Subcutaneous abdominal adipose tissue (tissue), 5 donors: ENCODE measurements around the gene SPATA18.
"Not testable (repeated sequence)": the region's sequence is repeated elsewhere in the genome, so short reads cannot be mapped to it uniquely, and the experiment has no call there.

Source experiments
- H3K27ac ChIP-seq: one replicate; pipeline ENCODE4 v1.7.0; 2013; ENCODE audit warnings: low read depth, mild to moderate bottlenecking, inconsistent platforms, low read length, moderate library complexity
- H3K27me3 ChIP-seq, 5 donors: one replicate each; pipeline ENCODE4 v1.7.0; 2013; ENCODE audit warnings: low read length in 5 of 5, inconsistent platforms in 1 of 5; ENCODE audit not compliant: control insufficient read depth in 5 of 5, insufficient read depth in 4 of 5
- H3K36me3 ChIP-seq, 5 donors: one replicate each; pipeline ENCODE4 v1.7.0; 2013; ENCODE audit warnings: low read length in 5 of 5; ENCODE audit not compliant: control insufficient read depth in 5 of 5, insufficient read depth in 5 of 5
- H3K4me1 ChIP-seq, 5 donors: one replicate each; pipeline ENCODE4 v1.7.0; 2013; ENCODE audit warnings: low read length in 5 of 5, mild to moderate bottlenecking in 3 of 5, moderate library complexity in 1 of 5; ENCODE audit not compliant: control insufficient read depth in 5 of 5, insufficient read depth in 5 of 5
- H3K4me3 ChIP-seq, 5 donors: one replicate each; pipeline ENCODE4 v1.7.0; 2013; ENCODE audit warnings: low read length in 5 of 5, low read depth in 1 of 5
- H3K9ac ChIP-seq, 5 donors: one replicate each; pipeline ENCODE4 v1.7.0; 2013; ENCODE audit warnings: low read length in 5 of 5, mild to moderate bottlenecking in 4 of 5, moderate library complexity in 3 of 5
- H3K9me3 ChIP-seq, 5 donors: one replicate each; pipeline ENCODE4 v1.7.0; 2013; ENCODE audit warnings: low read length in 5 of 5; ENCODE audit not compliant: control insufficient read depth in 5 of 5
- donor health status: healthy.
- donor health status: healthy.
- donor health status: healthy.
- donor health status: healthy.
- donor health status: healthy.

The SPATA18 gene

GRCh38 chr4:52079659-52080058, 28.6 kb downstream of the SPATA18 start:
- peaks cover 2 to 5% (median 3%) of the 10 kb centered on the region in 5 donors for H3K27me3 ChIP-seq
- H3K9ac ChIP-seq = no peak overlapping the region
- no peak overlapping the region for H3K27ac ChIP-seq
- no peak overlapping the region for H3K4me3 ChIP-seq
- peaks cover 0 to 6% (median 5%) of the 10 kb centered on the region in 5 donors for H3K4me1 ChIP-seq
- peaks cover 0 to 6% (median 0%) of the 10 kb centered on the region in 5 donors for H3K36me3 ChIP-seq
- H3K9me3 ChIP-seq = no peaks in the 10 kb centered on the region

GRCh38 chr4:52081216-52081615, 30.1 kb downstream of the SPATA18 start:
- Histone ChIP-seq H3K36me3 (peaks cover 0 to 6% (median 0%) of the 10 kb centered on the region in 5 donors), H3K27me3 (peaks cover 0 to 3% (median 2%) of the 10 kb centered on the region in 5 donors), H3K27ac (no peak overlapping the region), H3K4me3 (no peak overlapping the region), H3K9ac (no peak overlapping the region), H3K4me1 (peaks cover 0 to 6% (median 5%) of the 10 kb centered on the region in 5 donors), H3K9me3 (no peaks in the 10 kb centered on the region)

GRCh38 chr4:52086425-52086824, 35.3 kb downstream of the SPATA18 start:
- H3K27ac ChIP-seq, H3K9ac ChIP-seq, H3K36me3 ChIP-seq, H3K9me3 ChIP-seq, H3K4me1 ChIP-seq, H3K4me3 ChIP-seq, H3K27me3 ChIP-seq: not testable (repeated sequence)

GRCh38 chr4:52091801-52092200, 40.7 kb downstream of the SPATA18 start:
- Histone ChIP-seq H3K4me1 (no peaks in the 10 kb centered on the region), H3K4me3 (no peak overlapping the region), H3K36me3 (no peaks in the 10 kb centered on the region), H3K27me3 (no peaks in the 10 kb centered on the region), H3K27ac (no peak overlapping the region), H3K9ac (no peak overlapping the region), H3K9me3 (no peaks in the 10 kb centered on the region)

- no peak overlapping the region for H3K9ac ChIP-seq
- no peak overlapping the region for H3K27ac ChIP-seq
- no peaks in the 10 kb centered on the region for H3K4me1 ChIP-seq
- no peaks in the 10 kb centered on the region for H3K36me3 ChIP-seq
- no peaks in the 10 kb centered on the region for H3K27me3 ChIP-seq
- H3K9me3 ChIP-seq = no peaks in the 10 kb centered on the region
- H3K4me3 ChIP-seq = no peak overlapping the region
These were observed 42.4 kb downstream of the SPATA18 start for GRCh38 chr4:52093466-52093865.

- H3K9ac ChIP-seq = no peak overlapping the region
- H3K27ac ChIP-seq = no peak overlapping the region
- H3K4me1 ChIP-seq = no peaks in the 10 kb centered on the region
- no peaks in the 10 kb centered on the region for H3K36me3 ChIP-seq
- H3K27me3 ChIP-seq = no peaks in the 10 kb centered on the region
- H3K4me3 ChIP-seq = no peak overlapping the region
- no peaks in the 10 kb centered on the region for H3K9me3 ChIP-seq
These were observed 43.5 kb downstream of the SPATA18 start for GRCh38 chr4:52094376-52095145.

- Histone ChIP-seq H3K4me1 (no peaks in the 10 kb centered on the region), H3K4me3 (no peak overlapping the region), H3K36me3 (no peaks in the 10 kb centered on the region), H3K9ac (no peak overlapping the region), H3K27me3 (no peaks in the 10 kb centered on the region), H3K9me3 (no peaks in the 10 kb centered on the region), H3K27ac (no peak overlapping the region)
These were observed 44.3 kb downstream of the SPATA18 start for GRCh38 chr4:52095374-52095773.

- Histone ChIP-seq H3K4me1 (no peaks in the 10 kb centered on the region), H3K9me3 (no peaks in the 10 kb centered on the region), H3K4me3 (no peak overlapping the region), H3K36me3 (no peaks in the 10 kb centered on the region), H3K27me3 (no peaks in the 10 kb centered on the region), H3K9ac (no peak overlapping the region), H3K27ac (no peak overlapping the region)
These were observed 44.9 kb downstream of the SPATA18 start for GRCh38 chr4:52096048-52096447.

- H3K9ac ChIP-seq = no peak overlapping the region
- no peaks in the 10 kb centered on the region for H3K4me1 ChIP-seq
- no peaks in the 10 kb centered on the region for H3K9me3 ChIP-seq
- H3K4me3 ChIP-seq = no peak overlapping the region
- H3K27me3 ChIP-seq = no peaks in the 10 kb centered on the region
- no peaks in the 10 kb centered on the region for H3K36me3 ChIP-seq
- H3K27ac ChIP-seq = no peak overlapping the region
These were observed 47.5 kb downstream of the SPATA18 start for GRCh38 chr4:52098618-52099017.

GRCh38 chr4:52099860-52100461, 48.9 kb downstream of the SPATA18 start:
- Histone ChIP-seq H3K4me1 (no peaks in the 10 kb centered on the region), H3K9me3 (no peaks in the 10 kb centered on the region), H3K9ac (no peak overlapping the region), H3K4me3 (no peak overlapping the region), H3K27ac (no peak overlapping the region), H3K27me3 (no peaks in the 10 kb centered on the region), H3K36me3 (no peaks in the 10 kb centered on the region)
